ENCODE measurements around the gene RTN4RL2. TPM values are rescaled to one million over a fixed set of nuclear protein-coding genes. Genes with fewer than 3 reads are reported as not detected.

RTN4RL2 gene
- not detected in 2 replicates for total RNA-seq

GRCh38 chr11:57460022-57460757, at the start of gene RTN4RL2:
Gene RTN4RL2 (plus strand): TSS chr11:57460528. CDS start chr11:57460866, 338 bp downstream.

GRCh38 chr11:57426929-57427726, 33.2 kb upstream of the RTN4RL2 start, which contains the start of gene SLC43A3:
Gene SLC43A3 (minus strand): TSS chr11:57427121. CDS start chr11:57426172, 949 bp downstream.

GRCh38 chr11:57515332-57516060, 55.2 kb downstream of the RTN4RL2 start, which contains the start of gene SLC43A1:
Gene SLC43A1 (minus strand): TSS chr11:57515702. CDS start chr11:57514111, 1,591 bp downstream.

Other genes with a start within 250 kb of the RTN4RL2 start
- not detected in 2 replicates for gene APLNR, start 223.3 kb upstream of the RTN4RL2 start, total RNA-seq
- gene TNKS1BP1, start 135.6 kb upstream of the RTN4RL2 start, total RNA-seq, result 96.8 and 147 TPM in 2 replicates
- 78.6 and 82.5 TPM in 2 replicates for gene SSRP1, start 124.6 kb upstream of the RTN4RL2 start, total RNA-seq
- not detected in 2 replicates for gene P2RX3, start 122.2 kb upstream of the RTN4RL2 start, total RNA-seq
- not detected in 2 replicates for gene PRG3, start 79.4 kb upstream of the RTN4RL2 start, total RNA-seq
- not detected in 2 replicates for gene PRG2, start 69.9 kb upstream of the RTN4RL2 start, total RNA-seq
- gene SLC43A3, start 33.4 kb upstream of the RTN4RL2 start, total RNA-seq, result 3.8 and 23.4 TPM in 2 replicates
- gene SLC43A1, start 55.2 kb downstream of the RTN4RL2 start, total RNA-seq, result 1.2 and 5.5 TPM in 2 replicates
- gene TIMM10, start 70.2 kb downstream of the RTN4RL2 start, total RNA-seq, result 45.2 and 50.1 TPM in 2 replicates
- gene SMTNL1, start 77.1 kb downstream of the RTN4RL2 start, total RNA-seq, result not detected in 2 replicates
- 12.1 and 38.8 TPM in 2 replicates for gene UBE2L6, start 107.1 kb downstream of the RTN4RL2 start, total RNA-seq
- 0.43 and 2.9 TPM in 2 replicates for gene SERPING1, start 137.2 kb downstream of the RTN4RL2 start, total RNA-seq
- gene YPEL4, start 189.4 kb downstream of the RTN4RL2 start, total RNA-seq, result not detected in 2 replicates
- 19.0 and 23.4 TPM in 2 replicates for gene CLP1, start 197.2 kb downstream of the RTN4RL2 start, total RNA-seq
- gene ZDHHC5, start 207.6 kb downstream of the RTN4RL2 start, total RNA-seq, result 31.8 and 42.9 TPM in 2 replicates